Measurements from ENCODE around the gene GYG2.
A peak's percentile ranks its signal among the peaks of the same experiment; 100 is the strongest.
"Not testable (repeated sequence)": the region's sequence is repeated elsewhere in the genome, so short reads cannot be mapped to it uniquely, and the experiment has no call there.

GYG2 gene

GRCh38 chrX:2871831-2872230 is 43.1 kb downstream of the GYG2 start:
- no peak for DNase-seq (ENCODE audit: low spot score)

DNA sequence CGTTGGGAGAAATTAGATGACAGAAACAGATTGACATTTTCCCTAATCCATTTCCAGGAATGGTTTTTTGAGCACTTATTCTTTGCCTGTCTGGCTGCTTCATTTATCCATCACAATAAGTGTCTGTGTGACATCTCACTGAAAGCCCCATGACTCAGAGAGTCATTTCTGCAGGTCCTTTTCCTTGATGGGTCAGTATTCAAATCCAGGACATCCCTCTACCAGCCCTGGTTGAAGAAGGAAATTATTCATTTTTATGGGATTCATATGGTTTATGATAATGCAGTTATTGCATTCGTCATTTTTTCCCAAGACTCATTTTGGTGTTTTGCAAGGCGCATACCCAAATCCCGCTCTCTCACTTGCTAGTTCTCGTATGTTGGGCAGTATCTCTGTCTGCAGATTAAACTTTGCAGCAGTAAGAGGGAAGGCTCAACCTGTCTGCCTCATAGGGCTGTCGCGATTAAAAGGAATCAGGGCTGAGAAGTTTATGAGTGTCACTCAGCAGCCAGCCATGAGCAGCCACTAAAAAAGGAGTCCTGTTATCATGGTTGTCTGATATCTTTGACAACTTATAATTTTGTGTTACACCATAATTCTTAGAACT is 44.0 kb downstream of the GYG2 start:
- no peak for DNase-seq (ENCODE audit: low spot score)

- DNase-seq (ENCODE audit: low spot score) = no peak
Observed at GRCh38 chrX:2874222-2875135, 45.7 kb downstream of the GYG2 start.

- DNase-seq (ENCODE audit: low spot score) = no peak
Observed at GRCh38 chrX:2875136-2875481, 46.4 kb downstream of the GYG2 start.

DNA sequence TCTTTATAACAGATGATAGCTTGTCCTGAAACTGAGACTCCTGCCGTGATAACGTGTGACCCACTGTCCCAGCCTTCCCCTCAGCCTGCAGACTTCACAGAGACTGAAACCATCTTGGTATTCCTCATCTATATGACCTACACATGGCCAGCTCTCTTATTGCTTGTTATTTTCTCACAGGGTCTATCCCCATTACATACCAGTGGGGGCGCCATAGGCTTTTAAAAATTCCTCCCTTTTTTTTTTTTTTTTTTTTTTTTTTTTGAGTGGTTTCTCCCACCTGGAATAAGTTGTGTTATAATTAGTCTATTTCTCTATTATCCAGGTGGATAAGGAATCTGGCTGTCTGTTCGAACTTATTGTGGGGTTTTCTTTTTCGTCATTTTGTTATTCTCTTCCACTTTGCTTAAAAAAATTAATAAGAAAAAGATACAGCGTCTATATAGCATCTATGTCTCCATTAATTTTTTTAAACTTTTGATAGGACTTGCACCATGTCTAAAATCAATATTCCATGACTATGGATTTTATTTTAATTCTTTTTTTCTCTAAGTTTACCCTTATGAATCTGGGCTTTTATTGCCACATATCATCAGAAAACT is 47.2 kb downstream of the GYG2 start:
- peak; percentile 16 for DNase-seq (ENCODE audit: low spot score)

DNA sequence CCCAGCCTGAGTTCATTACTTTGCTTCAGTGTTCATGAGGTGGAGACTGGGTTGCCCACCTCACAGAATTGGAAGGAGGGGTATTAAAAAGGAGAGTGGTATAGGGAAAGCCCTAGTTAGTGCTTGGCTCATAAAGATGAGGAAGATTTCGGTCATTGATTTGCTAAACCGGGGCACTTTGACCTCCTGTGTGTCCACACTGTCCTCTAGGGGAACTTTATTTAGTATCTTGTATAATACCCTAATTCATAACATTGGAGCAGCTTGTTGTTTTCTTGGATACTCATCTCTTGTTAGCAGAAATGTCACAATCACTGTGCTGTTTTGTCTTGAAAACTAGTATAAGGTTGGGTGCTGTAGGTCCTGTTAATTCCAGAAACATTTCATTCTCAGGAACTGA is 49.8 kb downstream of the GYG2 start:
- DNase-seq (ENCODE audit: low spot score) = no peak

DNA sequence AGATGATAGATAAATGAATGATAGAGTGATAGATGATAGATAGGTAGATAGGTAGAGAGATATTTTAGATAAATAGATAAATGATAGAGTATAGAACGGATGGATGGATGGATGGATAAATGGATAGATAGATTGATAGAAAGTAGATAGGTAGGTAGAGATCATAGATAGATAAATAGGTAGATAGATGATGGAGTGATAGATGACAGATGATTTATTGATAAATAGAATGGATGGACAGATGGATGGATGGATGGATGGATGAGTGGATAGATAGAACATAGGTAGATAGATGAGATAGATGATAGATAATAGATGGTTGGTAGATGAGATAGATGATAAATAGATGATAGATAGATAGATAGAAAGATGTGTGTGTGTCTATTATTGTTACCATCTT is 50.9 kb downstream of the GYG2 start:
- DNase-seq (ENCODE audit: low spot score) = no peak

DNA sequence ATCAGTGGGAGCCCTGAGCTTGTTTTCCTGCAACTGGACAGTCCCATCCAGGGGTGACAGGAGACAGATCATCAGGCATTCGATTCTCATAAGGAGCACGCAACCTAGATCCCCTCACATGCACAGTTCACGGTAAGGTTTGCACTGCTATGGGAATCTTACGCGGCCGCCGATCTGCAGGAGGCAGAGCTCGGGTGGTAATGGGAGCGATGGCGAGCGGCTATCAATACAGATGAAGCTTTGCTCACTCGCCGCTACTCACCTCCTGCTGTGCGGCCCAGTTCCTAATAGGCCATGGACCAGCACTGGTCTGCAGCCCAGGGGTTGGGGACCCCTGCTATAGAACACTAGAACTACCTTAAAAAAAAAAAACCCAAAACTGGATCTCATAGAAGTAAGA is 55.0 kb downstream of the GYG2 start:
- no peak for DNase-seq (ENCODE audit: low spot score)

- DNase-seq (ENCODE audit: low spot score) = no peak
Observed at GRCh38 chrX:2888309-2888708, 59.6 kb downstream of the GYG2 start.

DNA sequence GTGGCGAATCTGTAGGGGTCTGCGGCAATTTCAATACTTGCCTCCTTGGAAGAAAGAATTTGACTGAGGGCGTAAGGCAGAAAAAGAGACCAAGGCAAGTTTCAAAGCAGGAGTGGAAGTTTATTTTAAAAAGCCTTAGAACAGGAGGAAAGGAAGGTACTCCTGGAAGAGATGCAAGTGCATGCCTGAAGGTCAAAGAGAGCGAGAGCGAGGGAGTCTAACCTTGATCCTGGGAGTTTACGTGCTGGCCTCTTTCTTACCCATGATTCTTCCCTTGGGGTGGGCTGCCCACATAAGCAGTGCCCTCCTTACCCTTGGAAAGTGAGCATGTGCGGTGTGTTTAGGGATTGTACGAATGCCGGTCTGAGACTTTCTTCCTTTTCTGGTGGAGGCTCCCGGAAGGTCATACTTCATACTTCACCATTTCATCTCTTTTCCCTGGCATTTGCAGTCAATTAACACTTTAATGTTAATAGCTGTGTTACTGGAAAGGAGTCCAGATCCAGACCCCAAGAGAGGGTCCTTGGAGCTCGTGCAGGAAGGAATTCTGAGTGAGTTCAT is 60.4 kb downstream of the GYG2 start:
- DNase-seq (ENCODE audit: low spot score) = no peak

DNA sequence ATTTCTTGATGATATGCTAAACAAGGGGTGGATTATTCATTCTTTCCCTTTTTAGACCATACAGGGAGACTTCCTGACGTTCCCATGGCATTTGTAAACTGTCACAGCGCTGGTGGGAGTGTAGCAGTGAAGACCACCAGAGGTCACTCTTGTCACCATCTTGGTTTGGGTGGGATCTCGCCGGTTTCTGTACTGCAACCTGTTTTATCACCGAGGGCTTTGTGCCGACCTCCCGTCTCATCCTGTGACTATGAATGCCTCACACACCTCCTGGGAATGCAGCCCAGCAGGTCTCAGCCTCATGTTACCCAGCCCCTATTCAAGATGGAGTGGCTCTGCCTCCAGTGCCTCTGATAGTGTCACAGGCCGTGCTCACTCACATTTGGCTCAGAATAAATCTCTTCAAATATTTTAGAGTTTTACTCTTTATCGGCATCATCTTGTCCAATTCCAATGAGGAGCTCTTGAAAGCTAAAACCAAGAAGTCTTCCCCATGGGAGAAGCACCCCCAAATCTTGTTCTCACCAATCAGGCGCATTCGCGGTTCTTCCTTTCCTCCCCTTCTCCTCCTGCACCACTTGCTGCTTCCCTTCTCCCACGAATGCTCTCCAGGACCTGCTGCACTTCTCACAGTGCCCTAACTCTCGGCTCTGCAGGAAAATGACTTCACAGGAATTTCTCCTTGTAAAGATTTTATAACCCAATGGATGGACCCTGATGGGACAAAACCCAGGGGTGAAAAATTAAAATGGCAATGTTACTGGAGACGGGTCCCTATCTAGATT is 61.2 kb downstream of the GYG2 start:
- DNase-seq (ENCODE audit: low spot score) = not testable (repeated sequence)

DNA sequence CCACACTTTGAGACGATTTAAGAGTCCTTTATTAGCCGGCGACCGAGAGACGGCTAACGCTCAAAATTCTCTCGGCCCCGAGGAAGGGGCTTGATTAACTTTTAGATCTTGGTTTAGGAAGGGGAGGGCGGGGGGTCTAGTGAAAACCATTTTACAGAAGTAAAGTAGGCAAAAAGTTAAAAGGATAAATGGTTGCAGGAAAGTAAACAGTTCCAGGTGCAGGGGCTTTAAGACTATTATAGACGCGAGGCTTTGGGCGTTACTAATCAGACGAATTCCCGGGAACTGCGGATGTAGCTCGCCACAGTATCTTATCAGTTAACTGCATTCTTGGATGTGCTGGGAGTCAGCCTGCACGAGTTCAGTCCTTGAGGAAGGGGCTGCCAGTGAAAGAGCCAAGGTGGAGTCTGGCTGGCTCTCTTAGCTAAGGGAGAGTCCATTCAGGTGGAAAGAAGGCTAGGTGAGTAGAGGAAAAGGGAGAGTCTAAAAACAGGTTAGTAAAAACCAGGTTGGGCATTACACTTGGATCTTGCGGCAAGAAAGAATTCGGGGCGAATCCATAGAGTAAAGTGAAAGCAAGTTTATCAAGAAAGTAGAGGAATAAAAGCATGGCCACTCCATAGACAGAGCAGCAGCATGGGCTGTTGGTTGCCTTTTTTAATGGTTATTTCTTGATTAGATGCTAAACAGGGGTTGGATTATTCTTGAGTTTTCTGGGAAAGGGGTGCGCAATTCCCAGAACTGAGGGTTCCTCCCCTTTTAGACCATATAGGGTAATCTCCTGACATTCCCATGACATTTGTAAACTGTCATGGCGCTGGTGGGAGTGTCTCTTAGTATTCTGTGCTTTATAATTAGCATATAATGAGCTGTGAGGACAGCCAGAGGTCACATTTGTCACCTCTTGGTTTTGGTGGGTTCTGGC is 62.1 kb downstream of the GYG2 start:
- DNase-seq (ENCODE audit: low spot score) = not testable (repeated sequence)

GRCh38 chrX:2892816-2893215 is 64.1 kb downstream of the GYG2 start:
- DNase-seq (ENCODE audit: low spot score) = no peak

DNA sequence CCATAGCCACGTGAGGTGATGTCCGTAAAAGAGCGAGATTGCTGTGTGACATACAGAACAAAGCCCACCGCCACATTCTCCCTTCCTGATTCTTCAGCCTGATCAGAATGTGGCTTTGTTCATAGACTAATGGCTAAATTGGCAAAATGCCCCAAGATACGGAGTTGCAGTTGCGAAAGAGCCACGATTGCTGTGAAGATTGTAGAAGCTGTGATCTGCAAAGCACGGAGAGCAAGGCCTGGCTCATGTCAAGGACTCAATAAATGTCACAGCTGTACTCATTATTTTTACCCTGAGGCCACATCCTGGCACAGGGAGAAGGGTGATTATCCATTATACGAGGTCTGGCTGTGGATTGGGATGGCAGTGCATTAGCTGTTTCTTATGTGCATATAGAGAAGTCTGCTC is 66.2 kb downstream of the GYG2 start:
- peak; percentile 53 for DNase-seq (ENCODE audit: low spot score)

DNA sequence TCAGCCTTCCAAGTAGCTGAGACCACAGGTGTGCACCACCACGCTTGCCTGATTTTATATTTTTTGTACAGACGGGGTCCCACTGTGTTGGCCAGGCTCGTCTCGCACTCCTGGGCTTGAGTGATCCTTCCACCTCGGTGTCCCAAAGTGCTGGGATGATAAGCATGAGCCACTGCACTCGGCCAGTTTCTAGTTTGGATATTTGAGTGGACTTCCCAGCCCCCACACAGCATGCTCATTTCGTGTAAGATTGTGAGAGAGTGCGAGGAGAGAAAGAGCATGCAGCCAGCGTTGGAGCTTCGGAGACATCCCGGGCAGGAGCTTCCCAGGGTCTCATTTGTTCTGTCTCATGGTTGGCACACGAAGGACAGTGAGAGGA is 68.6 kb downstream of the GYG2 start:
- DNase-seq (ENCODE audit: low spot score) = no peak

DNA sequence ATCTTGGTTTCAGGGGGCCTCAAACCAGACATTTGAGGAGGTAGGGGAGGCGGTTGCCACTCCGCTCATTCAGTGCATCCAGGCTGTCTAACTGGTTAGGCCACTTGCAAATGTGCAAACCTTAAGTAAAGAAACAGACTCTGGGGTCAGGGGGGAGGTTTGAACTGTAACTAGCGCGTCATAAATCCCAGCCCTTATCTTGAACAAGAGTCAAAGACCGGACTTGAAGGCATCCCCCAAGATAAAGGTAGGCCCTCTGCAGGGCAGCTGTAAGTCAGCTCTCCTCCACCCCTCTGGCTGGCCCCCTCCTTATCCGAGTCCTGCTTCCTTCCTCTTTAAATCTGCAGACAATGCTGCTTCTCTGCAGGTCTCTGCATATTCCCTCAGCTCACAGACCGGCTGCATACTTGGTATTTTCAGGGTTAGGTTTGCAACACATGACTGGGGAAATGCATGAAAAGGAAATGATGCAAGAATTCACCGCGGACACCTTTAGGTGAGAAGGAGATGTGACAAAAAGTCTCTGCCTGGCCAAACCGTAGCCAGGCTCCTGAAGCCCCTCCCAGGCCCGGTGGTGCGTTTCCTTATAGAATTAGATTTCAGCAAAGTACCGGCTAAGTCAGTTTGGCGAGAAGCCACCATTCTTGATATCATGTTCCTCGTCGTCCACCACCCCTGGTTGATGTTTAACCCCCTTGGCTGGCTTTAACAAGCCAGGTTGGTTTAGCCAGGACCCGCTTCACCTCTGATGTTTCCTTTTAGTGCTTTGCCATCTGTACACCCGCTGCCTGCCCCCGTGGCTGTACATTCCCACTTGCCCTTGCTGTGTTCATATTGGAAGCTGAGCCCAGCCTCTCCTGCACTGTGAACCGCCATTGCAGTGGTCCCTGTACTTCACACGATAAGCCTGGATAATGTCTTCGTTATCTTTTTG is 69.2 kb downstream of the GYG2 start:
- DNase-seq (ENCODE audit: low spot score) = not testable (repeated sequence)

- no peak for DNase-seq (ENCODE audit: low spot score)
Observed at GRCh38 chrX:2898846-2899512, 70.2 kb downstream of the GYG2 start.

GRCh38 chrX:2901367-2902036 is 72.8 kb downstream of the GYG2 start:
- DNase-seq (ENCODE audit: low spot score) = no peak

DNA sequence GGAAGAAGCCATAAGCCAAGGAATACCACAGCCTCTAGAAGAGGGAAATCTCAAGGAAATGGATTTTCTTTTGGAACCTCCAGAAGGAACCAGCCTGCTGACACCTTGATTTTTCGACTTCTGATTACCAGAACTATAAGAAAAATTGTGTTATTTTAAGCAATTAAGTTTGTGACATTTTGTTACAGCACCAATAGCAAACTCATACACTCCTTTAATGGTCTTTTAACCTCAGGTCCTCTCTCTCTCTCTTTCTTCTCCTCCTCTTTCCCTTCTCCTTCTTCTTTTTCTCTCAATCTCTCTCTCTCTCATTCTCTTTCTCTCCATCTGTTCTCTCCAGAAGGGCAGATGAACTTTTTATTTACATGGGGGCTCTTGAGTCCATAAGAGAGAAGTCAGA is 74.1 kb downstream of the GYG2 start:
- no peak for DNase-seq (ENCODE audit: low spot score)

Data from COLO829 (cell line).